HCT116 (cell line): Measurements from ENCODE around the gene GNAT1. TPM values are rescaled to one million over a fixed set of nuclear protein-coding genes. Genes with fewer than 3 reads are reported as not detected.

ENCODE experiments used
- ATAC-seq: fragments of 200-7000 bp; cut with Tn5 transposase; 2 replicates; pipeline ENCODE4 v1.9.1; 2020; ENCODE audit warnings: mild to moderate bottlenecking, moderate library complexity
- BruUV-seq: library from RNA; stranded (reverse); fragments of 400-500 nt; replicated peaks from 2 replicates; lab custom pipeline; 2021; lab: Mats Ljungman, UMichigan
- CTCF ChIA-PET: fragments of 300-600 bp; sonication (Branson Sonifier 250); formaldehyde crosslinking; loops from one replicate; lab custom pipeline; 2021; ENCODE audit warnings: antibody characterized with exemption; lab: Charles Lee
- POLR2A ChIA-PET: fragments of 300-600, 350-600 bp; sonication (Branson Sonifier 250); formaldehyde crosslinking; loops from one replicate; lab custom pipeline; 2021; ENCODE audit warnings: antibody characterized with exemption; lab: Charles Lee
- RAD21 ChIA-PET, 2 experiments: fragments of 300-600 bp; sonication (Branson Sonifier 250); formaldehyde crosslinking; loops; one replicate each; lab custom pipeline; 2023; ENCODE audit warnings: low total read pairs in 2 of 2; ENCODE audit not compliant: uncharacterized antibody in 2 of 2, unreplicated experiment in 2 of 2, low non-redundant PET in 1 of 2; lab: Charles Lee
- DNase-seq: peaks from one replicate; pipeline ENCODE4 v3.0.0-alpha.2; 2010; ENCODE audit warnings: low read depth, low spot score
- H2AFZ ChIP-seq: fragments of 200-600 bp; shearing (Covaris generic), sonication (generic); 2 replicates; pipeline ENCODE4 v1.6.1; 2017; ENCODE audit warnings: low read depth, mixed run types, mixed read lengths, antibody characterized with exemption, low read length; ENCODE audit not compliant: poor library complexity, severe bottlenecking
- H3K27ac ChIP-seq: 2 replicates; pipeline ENCODE4 v1.5.1; 2012; ENCODE audit warnings: low read depth, low read length
- H3K27me3 ChIP-seq: fragments of 200-600 bp; sonication (generic); 2 replicates; pipeline ENCODE4 v1.6.1; 2016; ENCODE audit warnings: mixed run types, low read length, mixed read lengths; ENCODE audit not compliant: insufficient read depth
- H3K36me3 ChIP-seq, 2 experiments: fragments of 200-500 bp in 1 of 2; fragments of 200-600 bp in 1 of 2; sonication (Bioruptor generic) in 1 of 2; sonication (generic) in 1 of 2; 2 replicates each; pipeline versions ENCODE4 v1.5.1 to v1.6.1; 2014 to 2016; ENCODE audit warnings: low read length in 2 of 2, inconsistent platforms in 1 of 2, mixed read lengths in 1 of 2, mixed run types in 1 of 2; ENCODE audit not compliant: insufficient read depth in 2 of 2, control insufficient read depth in 1 of 2
- H3K4me1 ChIP-seq, 2 experiments: fragments of 200-600 bp in 1 of 2; sonication (generic) in 1 of 2; 2 replicates each; pipeline versions ENCODE4 v1.5.1 to v1.6.1; 2012 to 2017; ENCODE audit warnings: low read length in 2 of 2, inconsistent platforms in 1 of 2, mild to moderate bottlenecking in 1 of 2, mixed read lengths in 1 of 2, mixed run types in 1 of 2, moderate library complexity in 1 of 2; ENCODE audit not compliant: insufficient read depth in 2 of 2, control insufficient read depth in 1 of 2
- H3K4me2 ChIP-seq: fragments of 200-600 bp; sonication (generic); 2 replicates; pipeline ENCODE4 v1.6.1; 2017; ENCODE audit warnings: mixed run types, low read length, mixed read lengths
- H3K4me3 ChIP-seq, 2 experiments: fragments of 200-600 bp in 1 of 2; sonication (generic) in 1 of 2; replicated peaks in 1 of 2; 2 replicates each; pipeline ENCODE4 v1.5.1; 2011 to 2016; ENCODE audit warnings: low read length in 2 of 2, control low read depth in 1 of 2, low read depth in 1 of 2, mild to moderate bottlenecking in 1 of 2, mixed read lengths in 1 of 2, mixed run types in 1 of 2
- H3K79me2 ChIP-seq: fragments of 200-600 bp; sonication (generic); 2 replicates; pipeline ENCODE4 v1.6.1; 2017; ENCODE audit warnings: mild to moderate bottlenecking, mixed run types, low read length, moderate library complexity, mixed read lengths; ENCODE audit not compliant: insufficient read depth
- H3K9ac ChIP-seq: fragments of 200-600 bp; sonication (generic); 2 replicates; pipeline ENCODE4 v1.6.1; 2016; ENCODE audit warnings: low read length, mixed read lengths
- H3K9me2 ChIP-seq: fragments of 200-600 bp; sonication (generic), shearing (Covaris generic); 2 replicates; pipeline ENCODE4 v1.6.1; 2017; ENCODE audit warnings: mixed run types, mild to moderate bottlenecking, moderate library complexity; ENCODE audit not compliant: insufficient read depth
- H3K9me3 ChIP-seq, 2 experiments: fragments of 200-500 bp in 1 of 2; fragments of 200-600 bp in 1 of 2; sonication (Bioruptor generic) in 1 of 2; sonication (generic) in 1 of 2; 2 replicates each; pipeline ENCODE4 v1.6.1; 2014 to 2017; ENCODE audit warnings: low read length in 2 of 2, mixed read lengths in 2 of 2, inconsistent platforms in 1 of 2, low read depth in 1 of 2, mild to moderate bottlenecking in 1 of 2, mixed run types in 1 of 2, moderate library complexity in 1 of 2; ENCODE audit not compliant: control insufficient read depth in 1 of 2, insufficient read depth in 1 of 2
- H4K20me1 ChIP-seq: fragments of 200-600 bp; sonication (generic), shearing (Covaris generic); 2 replicates; pipeline ENCODE4 v1.6.1; 2017; ENCODE audit warnings: mixed run types, mild to moderate bottlenecking, moderate library complexity; ENCODE audit not compliant: insufficient read depth
- ATF3 ChIP-seq: IDR thresholded peaks from 2 replicates; pipeline ENCODE4 v1.6.1; 2012
- EZH2phosphoT487 ChIP-seq: fragments of 200-600 bp; IDR thresholded peaks from 2 replicates; pipeline ENCODE4 v1.6.1; 2018; ENCODE audit warnings: antibody characterized with exemption, borderline replicate concordance
- JUND ChIP-seq: IDR thresholded peaks from 2 replicates; pipeline ENCODE4 v1.6.1; 2012
- POLR2AphosphoS5 ChIP-seq: IDR thresholded peaks from 2 replicates; pipeline ENCODE4 v1.6.1; 2011; ENCODE audit warnings: mild to moderate bottlenecking, low read depth, low read length, moderate library complexity
- REST ChIP-seq: IDR thresholded peaks from 2 replicates; pipeline ENCODE4 v1.6.1; 2012; ENCODE audit warnings: low read depth
- SIN3A ChIP-seq: IDR thresholded peaks from 2 replicates; pipeline ENCODE4 v1.6.1; 2012; ENCODE audit warnings: low read depth
- intact Hi-C: fragments of 100-400 bp; cut with micrococcal nuclease; formaldehyde crosslinking; loops from 2 replicates; pipeline ENCODE4 v1.10.0; 2022
- total RNA-seq: library from RNA; stranded (reverse); gene quantifications from one replicate; pipeline ENCODE4 v1.2.1, GENCODE V29; 2021; ENCODE audit not compliant: unreplicated experiment

GNAT1 gene
- total RNA-seq, 1 experiment from 2014 or later: not detected

- H3K79me2 ChIP-seq: no peaks in the 10 kb centered on the region
- DNase-seq (no peak), ATAC-seq (no peak)
Observed at GRCh38 chr3:50156549-50157493, 34.6 kb upstream of the GNAT1 start.

More at GRCh38 chr3:50156549-50157493, 34.6 kb upstream of the GNAT1 start:
- POLR2A ChIA-PET: no interaction called here
- Histone ChIP-seq H3K9me2 (no peaks in the 10 kb centered on the region), H3K9me3 (no peaks in the 10 kb centered on the region), H2AFZ (no peak overlapping the region), H3K4me2 (peak overlapping the region; percentile 78), H3K27ac (no peak overlapping the region), H4K20me1 (no peaks in the 10 kb centered on the region), H3K4me3 (peak overlapping the region in 1 of 2 experiments; percentile 67; a peak in 1 of 4 replicates), H3K27me3 (no peaks in the 10 kb centered on the region), H3K4me1 (peaks cover 14 to 55% of the 10 kb centered on the region in 2 experiments), H3K36me3 (no peaks in the 10 kb centered on the region; a peak in 1 of 4 replicates), H3K9ac (no peak overlapping the region)
- CTCF ChIA-PET: no interaction called here
- BruUV-seq: no TSS peak
- intact Hi-C loops: no loop called here
- no peak for TF ChIP-seq EZH2phosphoT487
- TF ChIP-seq REST: no peak
- TF ChIP-seq JUND: no peak
- no peak for TF ChIP-seq SIN3A
- no peak for TF ChIP-seq POLR2AphosphoS5
- TF ChIP-seq ATF3: no peak
- RAD21 ChIA-PET: no interaction called here
